K562 (cell line): ENCODE measurements around the gene CPLX3. TPM values are rescaled to one million over a fixed set of nuclear protein-coding genes. Genes with fewer than 3 reads are reported as not detected.

Experiments used
- ARID1B ChIP-seq: fragments of 450-650 bp; IDR thresholded peaks from 2 replicates; pipeline ENCODE4 v1.6.1; 2016; ENCODE audit warnings: antibody characterized with exemption, mild to moderate bottlenecking, inconsistent platforms
- ATF1 ChIP-seq, 2 experiments: fragments of 450-650 bp in 1 of 2; IDR thresholded peaks; 2 replicates each; pipeline ENCODE4 v1.6.1; 2016; ENCODE audit warnings: missing compliant biosample characterization in 1 of 2, missing genetic modification characterization in 1 of 2
- DIDO1 ChIP-seq: fragments of 450-650 bp; IDR thresholded peaks from 2 replicates; pipeline ENCODE4 v1.6.1; 2016; ENCODE audit warnings: low read depth, missing biosample characterization, missing genetic modification characterization
- ELF2 ChIP-seq: fragments of 250-450 bp; sonication (Bioruptor Pico); IDR thresholded peaks from 2 replicates; pipeline ENCODE4 v1.5.0; 2021; ENCODE audit warnings: mild to moderate bottlenecking
- FOXJ2 ChIP-seq: fragments of 200-800 bp; sonication (Bioruptor generic); IDR thresholded peaks from 2 replicates; pipeline ENCODE4 v1.6.1; 2016; ENCODE audit warnings: missing genetic modification characterization, missing compliant biosample characterization
- MYC ChIP-seq, 2 experiments: fragments of 250-450 bp in 1 of 2; sonication (Bioruptor Pico) in 1 of 2; IDR thresholded peaks; 2 replicates each; pipeline versions ENCODE4 v1.5.1 to v1.6.1; 2012 to 2021; ENCODE audit warnings: low read depth in 2 of 2, borderline replicate concordance in 1 of 2, improper control_type of control experiment in 1 of 2, low read length in 1 of 2, mild to moderate bottlenecking in 1 of 2, moderate library complexity in 1 of 2
- NR3C1 ChIP-seq: sonication (generic); formaldehyde crosslinking; IDR thresholded peaks from 2 replicates; pipeline ENCODE4 v1.8.1; 2022; ENCODE audit warnings: missing genetic modification reagents
- PHF20 ChIP-seq: fragments of 450-650 bp; IDR thresholded peaks from 2 replicates; pipeline ENCODE4 v1.6.1; 2018; ENCODE audit not compliant: partially characterized antibody
- TOE1 ChIP-seq, 2 experiments: fragments of 450-650 bp in 1 of 2; sonication (generic) in 1 of 2; formaldehyde crosslinking in 1 of 2; IDR thresholded peaks; 2 replicates each; pipeline versions ENCODE4 v1.7.1 to v1.8.0; 2016 to 2022; ENCODE audit warnings: borderline replicate concordance in 2 of 2, mild to moderate bottlenecking in 2 of 2, antibody characterized with exemption in 1 of 2, inconsistent platforms in 1 of 2, low read depth in 1 of 2, missing genetic modification reagents in 1 of 2, moderate library complexity in 1 of 2
- U2AF1 ChIP-seq: fragments of 200-400 bp; formaldehyde crosslinking; optimal IDR thresholded peaks from 2 replicates; pipeline ENCODE3; 2017; ENCODE audit warnings: mild to moderate bottlenecking, low read depth, low read length, moderate library complexity
- polyA plus RNA-seq, 8 experiments: library from polyadenylated mRNA; depleted of rRNA in 4 of 8; stranded (reverse) in 5 of 8; unstranded in 3 of 8; fragments of >200 nt; fragmentation: Nextera tagmentation in 2 of 8; fragmentation: Illumina TruSeq in 1 of 8; extraction: Ambion mirVana in 2 of 8; extraction: Trizol in 1 of 8; gene quantifications; 2 replicates each; pipeline versions ENCODE4 v1.2.1 to v1.2.3, GENCODE V29; 2011 to 2014; ENCODE audit warnings: inconsistent platforms in 1 of 8, missing spikeins in 1 of 8
- total RNA-seq, 7 experiments: library from RNA; depleted of rRNA in 6 of 7; stranded (reverse); fragments of >200 nt in 6 of 7; fragmentation: Illumina TruSeq in 2 of 7; extraction: Trizol in 2 of 7; gene quantifications; 2 replicates each; pipeline versions ENCODE4 v1.2.1 to v1.2.3, GENCODE V29; 2011 to 2021; ENCODE audit warnings: low replicate concordance in 1 of 7
- TF ChIP-seq, protein P1 (sequence below): fragments of 250-450 bp; sonication (Bioruptor Pico); IDR thresholded peaks from 2 replicates; pipeline ENCODE4 v1.4.0; 2020; ENCODE audit warnings: mild to moderate bottlenecking, moderate library complexity
- TF ChIP-seq, protein P2 (sequence below): fragments of 450-650 bp; IDR thresholded peaks from 2 replicates; pipeline ENCODE4 v1.6.1; 2016; ENCODE audit warnings: low read depth
- TF ChIP-seq, protein P3 (sequence below), 2 experiments: fragments of 450-650 bp; conservative IDR thresholded peaks; 2 replicates each; pipeline ENCODE4 v1.6.1; 2017; ENCODE audit warnings: mild to moderate bottlenecking in 2 of 2, moderate library complexity in 2 of 2

CPLX3 gene
- total and polyA plus RNA-seq, 9 of the 15 experiments (the other 6 are each of a cell fraction or from before 2014, with no cell fraction given): not detected

DNA sequence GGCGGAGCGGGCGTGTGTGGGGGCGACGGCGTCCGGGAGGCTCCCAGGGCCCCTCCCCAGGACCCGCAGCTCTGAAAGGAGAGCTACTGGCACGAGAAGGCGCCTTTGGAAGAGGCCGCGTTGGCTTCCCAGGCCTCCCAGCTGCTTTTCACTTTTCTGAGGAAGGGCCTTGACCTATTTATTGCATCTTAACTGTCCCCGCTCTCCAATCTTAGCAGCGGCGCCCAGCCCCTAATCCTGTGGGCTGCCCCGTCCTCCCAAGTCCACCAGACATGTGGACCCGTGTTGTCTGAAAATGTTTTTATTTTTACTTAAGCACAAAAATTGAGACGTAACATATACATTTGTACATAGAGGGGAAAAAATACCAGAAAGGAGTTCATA lies 17.0 kb downstream of the CPLX3 start (continued):
- TF ChIP-seq, protein P1, sequence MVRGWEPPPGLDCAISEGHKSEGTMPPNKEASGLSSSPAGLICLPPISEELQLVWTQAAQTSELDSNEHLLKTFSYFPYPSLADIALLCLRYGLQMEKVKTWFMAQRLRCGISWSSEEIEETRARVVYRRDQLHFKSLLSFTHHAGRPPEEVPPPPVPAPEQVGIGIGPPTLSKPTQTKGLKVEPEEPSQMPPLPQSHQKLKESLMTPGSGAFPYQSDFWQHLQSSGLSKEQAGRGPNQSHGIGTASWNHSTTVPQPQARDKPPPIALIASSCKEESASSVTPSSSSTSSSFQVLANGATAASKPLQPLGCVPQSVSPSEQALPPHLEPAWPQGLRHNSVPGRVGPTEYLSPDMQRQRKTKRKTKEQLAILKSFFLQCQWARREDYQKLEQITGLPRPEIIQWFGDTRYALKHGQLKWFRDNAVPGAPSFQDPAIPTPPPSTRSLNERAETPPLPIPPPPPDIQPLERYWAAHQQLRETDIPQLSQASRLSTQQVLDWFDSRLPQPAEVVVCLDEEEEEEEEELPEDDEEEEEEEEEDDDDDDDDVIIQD: no peak
- TF ChIP-seq TOE1 (IDR thresholded peaks at IDR 0.05; ENCODE audit: borderline replicate concordance): no peak
- no peak for TF ChIP-seq TOE1 (CRISPR knock-in tag; IDR thresholded peaks at IDR 0.05; ENCODE audit: borderline replicate concordance, low read depth)
- TF ChIP-seq DIDO1: no peak
- TF ChIP-seq MYC (IDR thresholded peaks at IDR 0.05; ENCODE audit: low read depth, low read length): no peak
- peak; percentile 93; the same call in 1 of the 2 replicates for TF ChIP-seq MYC (CRISPR knock-in tag; IDR thresholded peaks at IDR 0.05; ENCODE audit: borderline replicate concordance, low read depth)
- TF ChIP-seq, protein P2, sequence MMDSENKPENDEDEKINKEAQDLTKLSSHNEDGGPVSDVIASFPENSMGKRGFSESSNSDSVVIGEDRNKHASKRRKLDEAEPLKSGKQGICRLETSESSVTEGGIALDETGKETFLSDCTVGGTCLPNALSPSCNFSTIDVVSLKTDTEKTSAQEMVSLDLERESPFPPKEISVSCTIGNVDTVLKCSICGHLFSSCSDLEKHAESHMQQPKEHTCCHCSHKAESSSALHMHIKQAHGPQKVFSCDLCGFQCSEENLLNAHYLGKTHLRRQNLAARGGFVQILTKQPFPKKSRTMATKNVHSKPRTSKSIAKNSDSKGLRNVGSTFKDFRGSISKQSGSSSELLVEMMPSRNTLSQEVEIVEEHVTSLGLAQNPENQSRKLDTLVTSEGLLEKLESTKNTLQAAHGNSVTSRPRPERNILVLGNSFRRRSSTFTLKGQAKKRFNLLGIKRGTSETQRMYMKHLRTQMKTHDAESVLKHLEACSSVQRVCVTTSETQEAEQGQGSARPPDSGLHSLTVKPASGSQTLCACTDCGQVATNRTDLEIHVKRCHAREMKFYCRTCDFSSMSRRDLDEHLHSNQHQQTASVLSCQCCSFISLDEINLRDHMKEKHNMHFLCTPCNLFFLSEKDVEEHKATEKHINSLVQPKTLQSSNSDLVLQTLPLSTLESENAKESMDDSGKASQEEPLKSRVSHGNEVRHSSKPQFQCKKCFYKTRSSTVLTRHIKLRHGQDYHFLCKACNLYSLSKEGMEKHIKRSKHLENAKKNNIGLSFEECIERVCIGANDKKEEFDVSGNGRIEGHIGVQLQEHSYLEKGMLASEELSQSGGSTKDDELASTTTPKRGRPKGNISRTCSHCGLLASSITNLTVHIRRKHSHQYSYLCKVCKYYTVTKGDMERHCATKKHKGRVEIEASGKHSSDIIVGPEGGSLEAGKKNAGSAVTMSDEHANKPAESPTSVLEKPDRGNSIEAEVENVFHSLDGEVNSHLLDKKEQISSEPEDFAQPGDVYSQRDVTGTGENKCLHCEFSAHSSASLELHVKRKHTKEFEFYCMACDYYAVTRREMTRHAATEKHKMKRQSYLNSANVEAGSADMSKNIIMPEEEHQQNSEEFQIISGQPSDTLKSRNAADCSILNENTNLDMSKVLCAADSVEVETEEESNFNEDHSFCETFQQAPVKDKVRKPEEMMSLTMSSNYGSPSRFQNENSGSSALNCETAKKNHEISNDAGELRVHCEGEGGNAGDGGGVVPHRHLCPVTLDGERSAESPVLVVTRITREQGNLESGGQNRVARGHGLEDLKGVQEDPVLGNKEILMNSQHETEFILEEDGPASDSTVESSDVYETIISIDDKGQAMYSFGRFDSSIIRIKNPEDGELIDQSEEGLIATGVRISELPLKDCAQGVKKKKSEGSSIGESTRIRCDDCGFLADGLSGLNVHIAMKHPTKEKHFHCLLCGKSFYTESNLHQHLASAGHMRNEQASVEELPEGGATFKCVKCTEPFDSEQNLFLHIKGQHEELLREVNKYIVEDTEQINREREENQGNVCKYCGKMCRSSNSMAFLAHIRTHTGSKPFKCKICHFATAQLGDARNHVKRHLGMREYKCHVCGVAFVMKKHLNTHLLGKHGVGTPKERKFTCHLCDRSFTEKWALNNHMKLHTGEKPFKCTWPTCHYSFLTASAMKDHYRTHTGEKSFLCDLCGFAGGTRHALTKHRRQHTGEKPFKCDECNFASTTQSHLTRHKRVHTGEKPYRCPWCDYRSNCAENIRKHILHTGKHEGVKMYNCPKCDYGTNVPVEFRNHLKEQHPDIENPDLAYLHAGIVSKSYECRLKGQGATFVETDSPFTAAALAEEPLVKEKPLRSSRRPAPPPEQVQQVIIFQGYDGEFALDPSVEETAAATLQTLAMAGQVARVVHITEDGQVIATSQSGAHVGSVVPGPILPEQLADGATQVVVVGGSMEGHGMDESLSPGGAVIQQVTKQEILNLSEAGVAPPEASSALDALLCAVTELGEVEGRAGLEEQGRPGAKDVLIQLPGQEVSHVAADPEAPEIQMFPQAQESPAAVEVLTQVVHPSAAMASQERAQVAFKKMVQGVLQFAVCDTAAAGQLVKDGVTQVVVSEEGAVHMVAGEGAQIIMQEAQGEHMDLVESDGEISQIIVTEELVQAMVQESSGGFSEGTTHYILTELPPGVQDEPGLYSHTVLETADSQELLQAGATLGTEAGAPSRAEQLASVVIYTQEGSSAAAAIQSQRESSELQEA: peak; percentile 78
- TF ChIP-seq U2AF1: peak; percentile 9
- TF ChIP-seq ELF2: 0 out of 2 replicates have a peak, but pooled peaks have one; percentile 26
- peak; percentile 51; the same call in 1 of the 2 replicates for TF ChIP-seq FOXJ2
- TF ChIP-seq, protein P3, sequence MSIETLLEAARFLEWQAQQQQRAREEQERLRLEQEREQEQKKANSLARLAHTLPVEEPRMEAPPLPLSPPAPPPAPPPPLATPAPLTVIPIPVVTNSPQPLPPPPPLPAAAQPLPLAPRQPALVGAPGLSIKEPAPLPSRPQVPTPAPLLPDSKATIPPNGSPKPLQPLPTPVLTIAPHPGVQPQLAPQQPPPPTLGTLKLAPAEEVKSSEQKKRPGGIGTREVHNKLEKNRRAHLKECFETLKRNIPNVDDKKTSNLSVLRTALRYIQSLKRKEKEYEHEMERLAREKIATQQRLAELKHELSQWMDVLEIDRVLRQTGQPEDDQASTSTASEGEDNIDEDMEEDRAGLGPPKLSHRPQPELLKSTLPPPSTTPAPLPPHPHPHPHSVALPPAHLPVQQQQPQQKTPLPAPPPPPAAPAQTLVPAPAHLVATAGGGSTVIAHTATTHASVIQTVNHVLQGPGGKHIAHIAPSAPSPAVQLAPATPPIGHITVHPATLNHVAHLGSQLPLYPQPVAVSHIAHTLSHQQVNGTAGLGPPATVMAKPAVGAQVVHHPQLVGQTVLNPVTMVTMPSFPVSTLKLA (conservative IDR thresholded peaks at IDR 0.05): peak; percentile 10 to 59; a peak in 2 of 4 replicates
- TF ChIP-seq PHF20: peak; percentile 32
- TF ChIP-seq ATF1 (CRISPR knock-in tag; IDR thresholded peaks at IDR 0.05): no peak
- 0 out of 2 replicates have a peak, but pooled peaks have one; percentile 3 for TF ChIP-seq ATF1 (tag; IDR thresholded peaks at IDR 0.05)
- TF ChIP-seq NR3C1: 0 out of 2 replicates have a peak, but pooled peaks have one; percentile 12
- TF ChIP-seq ARID1B: no peak
